Glutamatergic neuron (in vitro differentiated cells): Measurements from ENCODE around the gene RPTOR. TPM values are rescaled to one million over a fixed set of nuclear protein-coding genes. Genes with fewer than 3 reads are reported as not detected.

Experiments
- DNase-seq: peaks from one replicate; pipeline ENCODE4 v3.0.0; 2022
- H3K27ac Mint-ChIP-seq: one replicate; pipeline ENCODE4 v1.8.0; 2020; ENCODE audit warnings: mild to moderate bottlenecking, mixed read lengths, inconsistent platforms; ENCODE audit not compliant: unreplicated experiment
- H3K27me3 Mint-ChIP-seq: one replicate; pipeline ENCODE4 v1.8.0; 2020; ENCODE audit warnings: mild to moderate bottlenecking, moderate library complexity, mixed read lengths, inconsistent platforms; ENCODE audit not compliant: unreplicated experiment
- H3K36me3 Mint-ChIP-seq: one replicate; pipeline ENCODE4 v1.8.0; 2020; ENCODE audit warnings: mild to moderate bottlenecking, mixed read lengths, inconsistent platforms; ENCODE audit not compliant: unreplicated experiment
- H3K4me1 Mint-ChIP-seq: one replicate; pipeline ENCODE4 v1.8.0; 2020; ENCODE audit warnings: mild to moderate bottlenecking, low read depth, mixed read lengths, inconsistent platforms; ENCODE audit not compliant: unreplicated experiment
- H3K4me3 Mint-ChIP-seq: one replicate; pipeline ENCODE4 v1.8.0; 2020; ENCODE audit warnings: mild to moderate bottlenecking, mixed read lengths, inconsistent platforms; ENCODE audit not compliant: unreplicated experiment
- H3K9me3 Mint-ChIP-seq: one replicate; pipeline ENCODE4 v1.8.0; 2020; ENCODE audit warnings: mild to moderate bottlenecking, moderate library complexity, mixed read lengths, inconsistent platforms; ENCODE audit not compliant: unreplicated experiment
- total RNA-seq: library from RNA; stranded (reverse); fragmentation: NEBNext Ultra II Directional; extraction: Animal tissue kit (Norgen Biotek cat#: 25700); gene quantifications from one replicate; pipeline ENCODE4 v1.2.1, GENCODE V29; 2021; ENCODE audit not compliant: unreplicated experiment
- TF ChIP-seq, protein P1 (sequence below): fragments of 200-600 bp; sonication (generic); IDR thresholded peaks from one replicate; pipeline ENCODE4 v1.5.0; 2021; ENCODE audit not compliant: partially characterized antibody, unreplicated experiment

The RPTOR gene
- total RNA-seq, 1 donor from 2014 or later, result 39.8 TPM

DNA sequence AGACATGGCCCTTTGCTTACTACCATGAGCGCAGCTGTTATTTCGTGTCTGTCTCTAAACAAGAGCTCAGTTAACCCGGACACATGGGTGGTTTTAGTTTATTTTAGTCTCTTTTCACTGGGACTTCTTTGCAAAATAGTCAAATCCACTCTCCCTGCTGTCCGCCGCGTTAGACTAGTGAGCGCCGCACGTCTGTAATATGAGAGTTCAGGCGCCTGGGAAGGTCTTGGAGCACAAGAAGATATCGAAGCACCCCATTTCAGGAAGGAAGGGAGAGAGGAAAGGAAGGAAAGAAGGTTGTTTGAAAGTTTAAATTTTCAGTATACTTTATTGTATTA lies 336.0 kb downstream of the RPTOR start:
- TF ChIP-seq, protein P1, sequence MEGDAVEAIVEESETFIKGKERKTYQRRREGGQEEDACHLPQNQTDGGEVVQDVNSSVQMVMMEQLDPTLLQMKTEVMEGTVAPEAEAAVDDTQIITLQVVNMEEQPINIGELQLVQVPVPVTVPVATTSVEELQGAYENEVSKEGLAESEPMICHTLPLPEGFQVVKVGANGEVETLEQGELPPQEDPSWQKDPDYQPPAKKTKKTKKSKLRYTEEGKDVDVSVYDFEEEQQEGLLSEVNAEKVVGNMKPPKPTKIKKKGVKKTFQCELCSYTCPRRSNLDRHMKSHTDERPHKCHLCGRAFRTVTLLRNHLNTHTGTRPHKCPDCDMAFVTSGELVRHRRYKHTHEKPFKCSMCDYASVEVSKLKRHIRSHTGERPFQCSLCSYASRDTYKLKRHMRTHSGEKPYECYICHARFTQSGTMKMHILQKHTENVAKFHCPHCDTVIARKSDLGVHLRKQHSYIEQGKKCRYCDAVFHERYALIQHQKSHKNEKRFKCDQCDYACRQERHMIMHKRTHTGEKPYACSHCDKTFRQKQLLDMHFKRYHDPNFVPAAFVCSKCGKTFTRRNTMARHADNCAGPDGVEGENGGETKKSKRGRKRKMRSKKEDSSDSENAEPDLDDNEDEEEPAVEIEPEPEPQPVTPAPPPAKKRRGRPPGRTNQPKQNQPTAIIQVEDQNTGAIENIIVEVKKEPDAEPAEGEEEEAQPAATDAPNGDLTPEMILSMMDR, result no peak
- no peak overlapping the region for H3K27ac Mint-ChIP-seq
- no peak for DNase-seq
- no peak overlapping the region for H3K4me3 Mint-ChIP-seq
- no peaks in the 10 kb centered on the region for H3K27me3 Mint-ChIP-seq
- peaks cover 4% of the 10 kb centered on the region for H3K9me3 Mint-ChIP-seq
- peaks cover 2% of the 10 kb centered on the region for H3K4me1 Mint-ChIP-seq
- no peaks in the 10 kb centered on the region for H3K36me3 Mint-ChIP-seq

DNA sequence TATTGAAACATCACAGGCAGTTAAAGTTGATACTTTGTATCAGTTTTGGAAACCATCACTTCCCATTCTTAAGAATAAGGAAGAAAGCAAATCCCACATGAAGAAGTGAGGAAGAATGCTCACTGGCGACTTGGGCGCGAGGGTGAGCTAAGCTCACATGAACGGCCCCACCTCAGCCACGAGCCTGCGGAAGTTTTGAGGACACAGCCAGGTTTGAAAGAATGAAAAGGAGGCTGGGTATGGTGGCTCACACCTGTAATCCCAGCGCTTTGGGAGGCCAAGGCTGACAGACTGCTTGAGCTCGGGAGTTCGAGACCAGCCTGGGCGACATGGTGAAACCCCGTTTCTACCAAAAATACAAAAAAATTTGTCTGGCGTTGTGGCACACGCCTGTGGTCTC lies 336.7 kb downstream of the RPTOR start:
- Mint-ChIP-seq H3K36me3 (no peaks in the 10 kb centered on the region), H3K4me3 (no peak overlapping the region), H3K27ac (no peak overlapping the region), H3K9me3 (peaks cover 4% of the 10 kb centered on the region), H3K27me3 (no peaks in the 10 kb centered on the region), H3K4me1 (peaks cover 2% of the 10 kb centered on the region)
- TF ChIP-seq, protein P1, result no peak
- DNase-seq, result no peak

DNA sequence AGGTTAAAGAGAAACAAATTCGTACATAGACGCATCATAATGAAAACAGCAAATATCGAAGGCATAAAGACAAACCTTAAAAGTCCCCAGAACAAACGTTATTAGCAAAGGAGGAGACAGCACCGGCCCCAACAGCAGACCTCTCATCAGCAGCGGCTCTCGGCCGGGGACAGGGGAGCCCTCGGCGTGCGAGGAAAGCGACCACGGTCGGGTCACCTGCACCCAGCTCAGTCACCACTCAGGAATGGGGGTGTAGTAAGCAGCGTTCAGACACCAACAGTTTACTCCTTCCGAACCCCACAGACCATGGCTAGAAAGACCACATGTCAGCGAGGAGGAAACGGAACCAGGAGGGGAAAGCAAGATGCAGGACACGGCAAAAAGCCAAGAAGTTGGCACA lies 337.7 kb downstream of the RPTOR start:
- no peak for DNase-seq
- H3K4me1 Mint-ChIP-seq, result peaks cover 2% of the 10 kb centered on the region
- no peak overlapping the region for H3K27ac Mint-ChIP-seq
- no peaks in the 10 kb centered on the region for H3K36me3 Mint-ChIP-seq
- H3K4me3 Mint-ChIP-seq, result no peak overlapping the region
- H3K9me3 Mint-ChIP-seq, result no peaks in the 10 kb centered on the region
- H3K27me3 Mint-ChIP-seq, result peaks cover 2% of the 10 kb centered on the region
- TF ChIP-seq, protein P1, result no peak

DNA sequence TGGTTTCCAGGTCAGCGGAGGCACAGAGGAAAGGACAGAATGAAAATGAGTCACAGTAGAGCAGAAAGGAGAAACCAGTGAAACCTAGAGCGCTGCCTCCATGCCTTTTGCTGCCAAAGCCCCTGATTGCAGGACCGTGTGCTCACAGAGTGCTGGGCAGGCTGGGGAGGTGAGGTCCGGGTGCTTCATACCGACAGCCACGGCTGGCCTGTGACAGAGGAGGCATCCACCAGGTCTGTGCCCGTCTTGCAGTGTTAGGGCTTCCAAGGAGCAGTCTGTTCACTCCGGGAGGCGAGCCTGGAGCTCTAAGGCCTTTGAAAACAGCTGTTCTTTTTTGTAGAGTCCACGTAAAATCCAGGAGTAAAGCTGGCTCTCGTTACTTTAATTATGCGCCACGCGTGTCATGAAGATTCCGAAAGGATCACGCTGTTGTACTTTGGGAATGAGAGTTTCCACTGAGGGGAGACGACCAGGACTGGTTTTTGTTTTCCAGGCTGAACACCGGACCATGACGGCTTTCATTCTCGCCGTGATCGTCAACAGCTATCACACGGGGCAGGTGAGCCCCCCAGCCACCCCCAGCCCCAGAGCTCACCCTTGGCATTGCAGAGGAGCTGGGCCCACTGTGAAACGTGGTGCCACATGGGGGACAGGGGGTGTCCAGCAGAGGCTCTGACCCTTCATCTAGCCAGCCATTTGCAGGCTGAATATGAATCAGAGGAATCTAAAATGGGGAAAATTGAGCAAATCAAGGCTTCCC lies 338.5 kb downstream of the RPTOR start:
- H3K27ac Mint-ChIP-seq, result no peak overlapping the region
- TF ChIP-seq, protein P1, result no peak
- no peak overlapping the region for H3K4me3 Mint-ChIP-seq
- no peak for DNase-seq
- H3K4me1 Mint-ChIP-seq, result peaks cover 2% of the 10 kb centered on the region
- H3K27me3 Mint-ChIP-seq, result peaks cover 2% of the 10 kb centered on the region
- H3K36me3 Mint-ChIP-seq, result no peaks in the 10 kb centered on the region
- H3K9me3 Mint-ChIP-seq, result no peaks in the 10 kb centered on the region

DNA sequence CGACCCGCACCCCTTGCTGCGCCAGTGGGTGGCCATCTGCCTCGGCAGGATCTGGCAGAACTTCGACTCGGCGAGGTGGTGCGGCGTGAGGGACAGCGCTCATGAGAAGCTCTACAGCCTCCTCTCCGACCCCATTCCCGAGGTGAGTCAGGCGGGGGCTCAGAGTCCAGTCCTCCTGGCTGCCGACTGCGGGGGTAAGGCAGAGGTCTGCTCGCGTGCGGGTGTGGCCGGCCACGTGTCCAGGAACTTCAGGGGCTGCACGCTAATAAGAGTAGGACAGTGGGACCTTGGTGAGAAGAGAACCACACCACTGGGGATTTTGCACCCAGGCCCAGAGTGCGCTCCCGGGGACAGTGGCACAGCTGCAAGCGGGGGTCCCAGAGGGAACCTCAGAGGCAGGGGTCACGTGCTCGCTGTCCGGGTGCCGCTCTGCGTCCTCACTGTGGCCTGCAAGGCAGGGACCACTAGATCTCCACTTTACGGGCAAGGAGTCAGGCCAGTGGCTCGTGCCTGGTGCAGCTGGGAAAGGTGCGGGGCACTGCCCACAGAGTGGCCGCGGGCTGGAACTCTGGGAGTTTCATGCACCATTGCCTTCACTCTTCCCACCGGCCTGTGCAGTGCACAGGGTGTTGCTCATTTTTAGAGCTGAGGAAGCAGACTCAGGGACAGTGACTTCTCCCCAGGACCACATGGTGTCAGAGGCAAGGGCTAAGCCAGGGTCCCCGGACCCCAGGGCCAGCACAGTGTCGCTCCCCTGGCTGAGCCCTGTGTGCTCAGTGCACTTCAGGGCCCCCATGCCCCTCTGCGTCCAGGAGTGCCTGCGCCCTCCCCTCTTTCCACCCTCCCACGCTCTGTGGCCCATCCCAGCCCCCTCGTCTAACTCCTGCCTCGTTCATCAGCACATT lies 339.4 kb downstream of the RPTOR start:
- TF ChIP-seq, protein P1, result no peak
- H3K4me3 Mint-ChIP-seq, result no peak overlapping the region
- no peak overlapping the region for H3K27ac Mint-ChIP-seq
- H3K4me1 Mint-ChIP-seq, result peaks cover 2% of the 10 kb centered on the region
- peaks cover under 1% of the 10 kb centered on the region for H3K9me3 Mint-ChIP-seq
- DNase-seq, result no peak
- H3K27me3 Mint-ChIP-seq, result peaks cover 4% of the 10 kb centered on the region
- no peaks in the 10 kb centered on the region for H3K36me3 Mint-ChIP-seq
